Esophagus muscularis mucosa (tissue), 4 donors: ENCODE data around the gene PRKN.

ENCODE experiments used
- EP300 ChIP-seq: sonication (generic); formaldehyde crosslinking; IDR thresholded peaks from one replicate; pipeline ENCODE4 v1.6.1; 2017; ENCODE audit warnings: antibody characterized with exemption
- POLR2A ChIP-seq: fragments of 450-650 bp; IDR thresholded peaks from one replicate; pipeline ENCODE4 v1.6.1; 2017; ENCODE audit warnings: antibody characterized with exemption, moderate library complexity, mild to moderate bottlenecking, low read depth
- TF ChIP-seq, protein P1 (sequence below), 3 experiments: fragments of 200-600 bp in 2 of 3; fragments of 450-650 bp in 1 of 3; sonication (generic) in 2 of 3; IDR thresholded peaks; one replicate each; pipeline ENCODE4 v1.5.1; 2017 to 2019; ENCODE audit warnings: antibody characterized with exemption in 3 of 3, mild to moderate bottlenecking in 2 of 3, moderate library complexity in 1 of 3

GRCh38 chr6:162069995-162070394 is 657.6 kb downstream of the PRKN start:
- TF ChIP-seq, protein P1, sequence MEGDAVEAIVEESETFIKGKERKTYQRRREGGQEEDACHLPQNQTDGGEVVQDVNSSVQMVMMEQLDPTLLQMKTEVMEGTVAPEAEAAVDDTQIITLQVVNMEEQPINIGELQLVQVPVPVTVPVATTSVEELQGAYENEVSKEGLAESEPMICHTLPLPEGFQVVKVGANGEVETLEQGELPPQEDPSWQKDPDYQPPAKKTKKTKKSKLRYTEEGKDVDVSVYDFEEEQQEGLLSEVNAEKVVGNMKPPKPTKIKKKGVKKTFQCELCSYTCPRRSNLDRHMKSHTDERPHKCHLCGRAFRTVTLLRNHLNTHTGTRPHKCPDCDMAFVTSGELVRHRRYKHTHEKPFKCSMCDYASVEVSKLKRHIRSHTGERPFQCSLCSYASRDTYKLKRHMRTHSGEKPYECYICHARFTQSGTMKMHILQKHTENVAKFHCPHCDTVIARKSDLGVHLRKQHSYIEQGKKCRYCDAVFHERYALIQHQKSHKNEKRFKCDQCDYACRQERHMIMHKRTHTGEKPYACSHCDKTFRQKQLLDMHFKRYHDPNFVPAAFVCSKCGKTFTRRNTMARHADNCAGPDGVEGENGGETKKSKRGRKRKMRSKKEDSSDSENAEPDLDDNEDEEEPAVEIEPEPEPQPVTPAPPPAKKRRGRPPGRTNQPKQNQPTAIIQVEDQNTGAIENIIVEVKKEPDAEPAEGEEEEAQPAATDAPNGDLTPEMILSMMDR (IDR thresholded peaks at IDR 0.05), result no peak
- TF ChIP-seq POLR2A (no peak), EP300 (no peak)
